ENCODE results near the gene EML5. TPM values are rescaled to one million over a fixed set of nuclear protein-coding genes. Genes with fewer than 3 reads are reported as not detected.
"Not testable (repeated sequence)": the region's sequence is repeated elsewhere in the genome, so short reads cannot be mapped to it uniquely, and the experiment has no call there.

Gene EML5
- total RNA-seq, 1 donor from 2014 or later: 1.5 TPM

GRCh38 chr14:88804477-88804876, 11.7 kb upstream of the EML5 start:
- intact Hi-C loops (cut with micrococcal nuclease): no loop called here

GRCh38 chr14:88804035-88804434, 11.3 kb upstream of the EML5 start:
- intact Hi-C loops (cut with micrococcal nuclease): no loop called here

GRCh38 chr14:88802596-88802995, 9.8 kb upstream of the EML5 start:
- intact Hi-C loops (cut with micrococcal nuclease): no loop called here

- intact Hi-C loops (cut with micrococcal nuclease): no loop called here
Observed at GRCh38 chr14:88799522-88799921, 6.8 kb upstream of the EML5 start.

- intact Hi-C loops (cut with micrococcal nuclease): no loop called here
Observed at GRCh38 chr14:88798156-88798555, 5.4 kb upstream of the EML5 start.

- intact Hi-C loops (cut with micrococcal nuclease): loop anchor here (2.0 to 5.0 kb wide), 2 partner anchors 126 to 230 kb away; partner anchors contain the start of gene ZC3H14
Observed at GRCh38 chr14:88793259-88793625, 489 bp upstream of the EML5 start.

GRCh38 chr14:88791629-88792472, 902 bp downstream of the EML5 start:
- intact Hi-C loops (cut with micrococcal nuclease): loop anchor here (1.0 to 5.0 kb wide), 4 partner anchors 32 to 300 kb away; partner anchors contain the start of genes TTC8 and ZC3H14

GRCh38 chr14:88791252-88791621, 1.5 kb downstream of the EML5 start:
- intact Hi-C loops (cut with micrococcal nuclease): loop anchor here (5.0 kb wide), 1 partner anchor 124 kb away; no protein-coding TSS in a partner anchor

GRCh38 chr14:88790501-88791251, 2.1 kb downstream of the EML5 start:
- intact Hi-C loops (cut with micrococcal nuclease): loop anchor here (5.0 kb wide), 1 partner anchor 123 kb away; no protein-coding TSS in a partner anchor

GRCh38 chr14:88789573-88789972, 3.2 kb downstream of the EML5 start:
- intact Hi-C loops (cut with micrococcal nuclease): not testable (repeated sequence)

- intact Hi-C loops (cut with micrococcal nuclease): no loop called here
Observed at GRCh38 chr14:88786715-88787114, 6.0 kb downstream of the EML5 start.

- intact Hi-C loops (cut with micrococcal nuclease): no loop called here
Observed at GRCh38 chr14:88785911-88786310, 6.8 kb downstream of the EML5 start.

- intact Hi-C loops (cut with micrococcal nuclease): no loop called here
Observed at GRCh38 chr14:88775532-88775931, 17.2 kb downstream of the EML5 start.

- intact Hi-C loops (cut with micrococcal nuclease): no loop called here
Observed at GRCh38 chr14:88770736-88771135, 22.0 kb downstream of the EML5 start.

- intact Hi-C loops (cut with micrococcal nuclease): no loop called here
Observed at GRCh38 chr14:88765130-88765529, 27.6 kb downstream of the EML5 start.

GRCh38 chr14:88753873-88754272, 38.9 kb downstream of the EML5 start:
- intact Hi-C loops (cut with micrococcal nuclease): no loop called here

GRCh38 chr14:88750945-88751344, 41.8 kb downstream of the EML5 start:
- intact Hi-C loops (cut with micrococcal nuclease): no loop called here

GRCh38 chr14:88750413-88750812, 42.3 kb downstream of the EML5 start:
- intact Hi-C loops (cut with micrococcal nuclease): no loop called here

- intact Hi-C loops (cut with micrococcal nuclease): no loop called here
Observed at GRCh38 chr14:88749139-88749538, 43.6 kb downstream of the EML5 start.

GRCh38 chr14:88748288-88748687, 44.5 kb downstream of the EML5 start:
- intact Hi-C loops (cut with micrococcal nuclease): no loop called here

GRCh38 chr14:88746052-88746451, 46.7 kb downstream of the EML5 start:
- intact Hi-C loops (cut with micrococcal nuclease): no loop called here

GRCh38 chr14:88737245-88737644, 55.5 kb downstream of the EML5 start:
- intact Hi-C loops (cut with micrococcal nuclease): no loop called here
